Bronchial epithelial cell (primary cell): ENCODE measurements around the gene FBXW4. TPM values are rescaled to one million over a fixed set of nuclear protein-coding genes. Genes with fewer than 3 reads are reported as not detected.

Experiments used
- DNase-seq: peaks from one replicate; pipeline ENCODE4 v3.0.0-alpha.2; 2010; ENCODE audit warnings: low read depth
- FAIRE-seq: peaks from 2 replicates; lab custom pipeline; 2011; peaks lifted over from hg19 to GRCh38; lab: Jason Lieb, UNC
- H3K27me3 ChIP-seq: 2 replicates; pipeline ENCODE4 v1.5.1; 2011; ENCODE audit warnings: low read length; ENCODE audit not compliant: control insufficient read depth, insufficient read depth
- H3K36me3 ChIP-seq: 2 replicates; pipeline ENCODE4 v1.5.1; 2011; ENCODE audit warnings: low read length; ENCODE audit not compliant: control insufficient read depth, insufficient read depth
- H3K4me3 ChIP-seq: 2 replicates; pipeline ENCODE4 v1.5.1; 2011; ENCODE audit warnings: mild to moderate bottlenecking, low read depth, low read length, control low read depth
- total RNA-seq: library from RNA; depleted of rRNA; stranded (reverse); fragments of >200 nt; gene quantifications from 2 replicates; pipeline ENCODE4 v1.2.1, GENCODE V29; 2014
- TF ChIP-seq, protein P1 (sequence below): IDR thresholded peaks from 2 replicates; pipeline ENCODE4 v1.5.1; 2011; ENCODE audit warnings: mild to moderate bottlenecking, moderate library complexity, low read length, control low read depth, inconsistent platforms; ENCODE audit not compliant: insufficient read depth, severe bottlenecking

FBXW4 gene
- total RNA-seq, 1 donor from 2014 or later = 49.5 TPM

DNA sequence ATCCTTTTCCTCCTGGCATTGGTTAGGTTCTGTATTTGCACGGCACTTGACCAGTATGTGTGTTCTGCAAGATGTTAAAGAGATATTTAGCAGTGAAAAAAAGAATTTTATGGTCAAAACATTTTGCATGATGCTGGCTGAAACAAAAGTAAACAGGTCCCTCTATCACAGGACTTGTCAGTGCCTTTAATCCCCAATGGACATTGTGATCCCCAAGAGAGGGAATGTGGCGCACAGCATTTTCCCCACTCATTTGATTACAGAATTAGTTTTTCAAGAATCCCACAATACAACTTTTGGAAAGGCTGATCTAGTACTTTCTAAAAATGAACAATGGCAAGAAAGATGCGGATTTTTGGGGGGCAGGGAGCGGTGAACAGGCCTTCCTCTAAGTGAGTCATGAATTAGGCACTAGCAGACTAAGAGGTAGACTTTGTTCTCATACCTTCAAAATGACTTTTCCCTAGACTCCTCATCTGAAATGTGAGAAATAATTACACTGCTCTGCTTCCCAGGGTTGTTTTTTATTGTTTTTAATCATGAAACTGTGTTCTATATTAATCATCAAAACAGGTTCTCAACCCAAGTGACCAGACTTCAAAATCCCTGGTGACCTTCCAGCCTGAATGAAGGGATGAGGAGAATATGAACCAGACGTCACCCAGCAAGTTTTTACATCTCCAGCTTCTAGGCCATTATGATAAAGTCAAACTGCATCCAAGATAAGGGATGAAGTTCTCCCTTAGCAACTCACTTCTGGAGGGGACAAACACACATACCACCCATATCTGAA, 8.6 kb downstream of the FBXW4 start:
- TF ChIP-seq, protein P1, sequence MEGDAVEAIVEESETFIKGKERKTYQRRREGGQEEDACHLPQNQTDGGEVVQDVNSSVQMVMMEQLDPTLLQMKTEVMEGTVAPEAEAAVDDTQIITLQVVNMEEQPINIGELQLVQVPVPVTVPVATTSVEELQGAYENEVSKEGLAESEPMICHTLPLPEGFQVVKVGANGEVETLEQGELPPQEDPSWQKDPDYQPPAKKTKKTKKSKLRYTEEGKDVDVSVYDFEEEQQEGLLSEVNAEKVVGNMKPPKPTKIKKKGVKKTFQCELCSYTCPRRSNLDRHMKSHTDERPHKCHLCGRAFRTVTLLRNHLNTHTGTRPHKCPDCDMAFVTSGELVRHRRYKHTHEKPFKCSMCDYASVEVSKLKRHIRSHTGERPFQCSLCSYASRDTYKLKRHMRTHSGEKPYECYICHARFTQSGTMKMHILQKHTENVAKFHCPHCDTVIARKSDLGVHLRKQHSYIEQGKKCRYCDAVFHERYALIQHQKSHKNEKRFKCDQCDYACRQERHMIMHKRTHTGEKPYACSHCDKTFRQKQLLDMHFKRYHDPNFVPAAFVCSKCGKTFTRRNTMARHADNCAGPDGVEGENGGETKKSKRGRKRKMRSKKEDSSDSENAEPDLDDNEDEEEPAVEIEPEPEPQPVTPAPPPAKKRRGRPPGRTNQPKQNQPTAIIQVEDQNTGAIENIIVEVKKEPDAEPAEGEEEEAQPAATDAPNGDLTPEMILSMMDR = no peak
- FAIRE-seq = no peak
- Histone ChIP-seq H3K36me3 (no peaks in the 10 kb centered on the region), H3K4me3 (no peak overlapping the region), H3K27me3 (no peaks in the 10 kb centered on the region)
- peak; percentile 32 for DNase-seq

DNA sequence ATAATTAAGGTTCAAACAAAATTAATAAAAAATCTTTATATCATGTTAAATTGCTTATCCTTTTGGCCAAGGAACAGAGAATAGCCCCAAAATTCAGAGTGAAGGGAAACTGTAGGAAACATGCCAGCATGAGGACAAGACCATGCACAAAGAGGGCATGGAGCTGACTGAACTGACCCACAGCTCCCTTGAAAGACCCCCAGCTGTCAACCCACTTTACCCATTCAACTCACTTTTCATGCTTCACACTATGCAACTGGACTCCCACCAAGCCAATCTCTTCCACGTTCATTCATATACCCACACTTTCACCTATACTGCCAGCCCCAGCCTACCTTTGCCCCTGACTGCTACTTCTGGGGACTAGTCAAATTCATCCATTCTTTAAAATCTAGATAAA, 10.2 kb downstream of the FBXW4 start:
- TF ChIP-seq, protein P1 = no peak
- Histone ChIP-seq H3K36me3 (no peaks in the 10 kb centered on the region), H3K4me3 (no peak overlapping the region), H3K27me3 (no peaks in the 10 kb centered on the region)
- FAIRE-seq (no peak), DNase-seq (no peak)

DNA sequence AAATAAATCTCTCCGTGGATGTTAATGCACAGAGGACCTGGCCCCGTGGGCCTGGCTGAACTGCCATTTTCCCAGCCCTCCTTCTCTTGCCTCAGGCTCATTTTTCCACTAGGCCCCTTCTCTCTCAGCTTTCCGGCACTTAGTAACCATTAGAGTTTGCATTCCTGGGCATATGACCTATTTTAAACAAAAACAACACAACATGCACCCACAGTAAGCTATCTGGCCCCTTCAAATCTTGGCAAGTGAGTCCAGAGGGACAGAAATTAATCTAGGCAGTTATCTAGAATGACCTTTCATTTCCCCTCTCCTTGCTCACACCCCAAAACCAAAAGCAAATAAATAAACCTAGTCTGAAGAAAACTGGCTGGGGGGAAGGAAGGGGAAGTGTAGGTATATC, 11.7 kb downstream of the FBXW4 start:
- no peaks in the 10 kb centered on the region for H3K27me3 ChIP-seq
- H3K36me3 ChIP-seq = no peaks in the 10 kb centered on the region
- no peak overlapping the region for H3K4me3 ChIP-seq
- FAIRE-seq (no peak), DNase-seq (no peak)
- TF ChIP-seq, protein P1 = no peak

DNA sequence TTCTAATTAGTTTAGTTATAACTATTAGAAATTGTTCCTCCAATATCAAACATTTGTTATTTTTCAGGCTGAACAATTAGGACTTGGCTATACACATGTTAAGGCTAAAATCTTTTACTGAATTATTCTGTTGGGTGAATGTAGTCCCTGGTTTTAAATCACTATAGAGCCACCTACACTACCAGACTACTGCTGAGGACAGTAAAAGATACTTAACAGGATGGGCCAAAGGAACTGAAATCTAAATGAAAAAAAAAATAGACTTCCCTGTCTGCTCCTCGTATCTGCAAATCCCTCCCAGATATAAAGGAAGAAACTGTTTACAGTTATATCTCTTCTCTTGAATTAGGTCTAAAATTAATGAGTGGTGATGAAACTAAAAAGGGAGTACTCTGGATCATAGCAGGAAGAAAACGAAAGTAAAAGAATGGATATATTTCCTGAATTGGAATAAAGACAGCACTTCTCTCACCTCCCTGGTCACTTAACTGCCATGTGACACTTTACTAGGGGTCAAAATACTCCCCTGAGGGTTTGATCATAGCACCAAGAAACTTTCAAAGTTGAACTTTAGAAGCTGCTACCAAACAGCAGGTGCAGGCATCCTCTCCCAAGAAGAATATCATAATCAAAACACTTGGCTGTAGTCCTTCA, 12.7 kb downstream of the FBXW4 start:
- no peak for FAIRE-seq
- H3K4me3 ChIP-seq = no peak overlapping the region
- DNase-seq = no peak
- H3K27me3 ChIP-seq = no peaks in the 10 kb centered on the region
- H3K36me3 ChIP-seq = no peaks in the 10 kb centered on the region
- TF ChIP-seq, protein P1 = no peak

DNA sequence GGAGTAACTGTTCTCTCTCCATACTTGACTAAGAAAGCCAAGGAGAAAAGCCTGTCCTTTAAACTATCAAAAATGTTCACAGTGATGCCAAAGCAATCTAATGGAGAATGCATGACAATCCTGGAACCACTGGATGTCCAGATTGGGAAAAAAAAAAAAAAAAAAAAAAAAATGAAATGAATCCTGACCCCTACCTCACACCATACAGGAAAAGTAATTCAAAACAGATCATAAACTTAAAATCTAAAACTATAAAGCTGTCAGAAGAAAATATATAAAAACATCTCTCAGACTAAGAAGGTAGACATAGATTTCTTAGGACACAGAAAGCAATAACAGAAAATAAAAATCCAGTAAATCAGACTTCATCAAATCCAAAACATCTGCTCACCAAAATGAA, 18.4 kb downstream of the FBXW4 start:
- TF ChIP-seq, protein P1 = no peak
- H3K36me3 ChIP-seq = peaks cover 12% of the 10 kb centered on the region
- FAIRE-seq (no peak), DNase-seq (no peak)
- H3K27me3 ChIP-seq = no peaks in the 10 kb centered on the region
- no peak overlapping the region for H3K4me3 ChIP-seq
